Caco-2 (cell line): ENCODE results near the gene SPINK8. TPM values are rescaled to one million over a fixed set of nuclear protein-coding genes. Genes with fewer than 3 reads are reported as not detected.

Experiments used
- BruUV-seq: library from RNA; stranded (reverse); fragments of 400-500 nt; replicated peaks from 2 replicates; lab custom pipeline; 2021; lab: Mats Ljungman, UMichigan
- CTCF ChIA-PET: fragments of 300-600 bp; sonication (Branson Sonifier 250); formaldehyde crosslinking; loops from one replicate; lab custom pipeline; 2022; ENCODE audit warnings: antibody characterized with exemption; lab: Charles Lee
- POLR2A ChIA-PET: fragments of 300-600 bp; sonication (Branson Sonifier 250); formaldehyde crosslinking; loops from one replicate; lab custom pipeline; 2022; ENCODE audit warnings: antibody characterized with exemption; lab: Charles Lee
- DNase-seq, 2 experiments: peaks; one replicate each; pipeline versions ENCODE4 v3.0.0 to v3.0.0-alpha.2; 2020 to 2022
- H3K27me3 ChIP-seq: replicated peaks from 2 replicates; pipeline ENCODE4 v1.6.0; 2011; ENCODE audit warnings: low read length; ENCODE audit not compliant: control insufficient read depth, insufficient read depth
- H3K36me3 ChIP-seq: 2 replicates; pipeline ENCODE4 v1.5.1; 2011; ENCODE audit warnings: low read length; ENCODE audit not compliant: control insufficient read depth, insufficient read depth
- H3K4me1 ChIP-seq: fragments of 250-450 bp; sonication (Bioruptor Pico); 2 replicates; pipeline ENCODE4 v1.5.1; 2020; ENCODE audit warnings: mild to moderate bottlenecking
- H3K4me3 ChIP-seq: 2 replicates; pipeline ENCODE4 v1.5.1; 2011; ENCODE audit warnings: low read depth, mild to moderate bottlenecking, control low read depth, low read length
- H3K9me3 ChIP-seq: fragments of 250-450 bp; sonication (Bioruptor Pico); 2 replicates; pipeline ENCODE4 v1.5.1; 2020; ENCODE audit warnings: mild to moderate bottlenecking, moderate library complexity
- H3K27ac Mint-ChIP-seq: one replicate; pipeline ENCODE4 v1.8.0; 2022; ENCODE audit warnings: mixed read lengths; ENCODE audit not compliant: unreplicated experiment
- H3K27me3 Mint-ChIP-seq: one replicate; pipeline ENCODE4 v1.8.0; 2022; ENCODE audit warnings: mixed read lengths; ENCODE audit not compliant: insufficient read depth, unreplicated experiment
- H3K36me3 Mint-ChIP-seq: one replicate; pipeline ENCODE4 v1.8.0; 2022; ENCODE audit warnings: mild to moderate bottlenecking, mixed read lengths; ENCODE audit not compliant: insufficient read depth, unreplicated experiment
- H3K4me1 Mint-ChIP-seq: one replicate; pipeline ENCODE4 v1.8.0; 2022; ENCODE audit warnings: low read depth, mixed read lengths; ENCODE audit not compliant: unreplicated experiment
- H3K4me3 Mint-ChIP-seq: one replicate; pipeline ENCODE4 v1.8.0; 2022; ENCODE audit warnings: mild to moderate bottlenecking, moderate library complexity, mixed read lengths; ENCODE audit not compliant: unreplicated experiment
- H3K9me3 Mint-ChIP-seq: one replicate; pipeline ENCODE4 v1.8.0; 2022; ENCODE audit warnings: mixed read lengths; ENCODE audit not compliant: unreplicated experiment
- intact Hi-C: fragments of 100-400 bp; cut with micrococcal nuclease; formaldehyde crosslinking; loops from one replicate; pipeline ENCODE4 v1.10.0; 2022; ENCODE audit not compliant: unreplicated experiment
- total RNA-seq: library from RNA; stranded (reverse); gene quantifications from 2 replicates; pipeline ENCODE4 v1.2.3, GENCODE V29; 2022
- TF ChIP-seq, protein P1 (sequence below), 2 experiments: fragments of 200-600 bp in 1 of 2; IDR thresholded peaks; 1 replicate in 1 of 2; 2 replicates in 1 of 2; pipeline versions ENCODE4 v1.5.1 to v1.8.0; 2011 to 2022; ENCODE audit warnings: antibody characterized with exemption in 1 of 2, control low read depth in 1 of 2, inconsistent platforms in 1 of 2, low read depth in 1 of 2, low read length in 1 of 2, mild to moderate bottlenecking in 1 of 2, moderate library complexity in 1 of 2; ENCODE audit not compliant: insufficient read depth in 1 of 2, severe bottlenecking in 1 of 2, unreplicated experiment in 1 of 2

The SPINK8 gene
- total RNA-seq, 1 experiment from 2014 or later = not detected

DNA sequence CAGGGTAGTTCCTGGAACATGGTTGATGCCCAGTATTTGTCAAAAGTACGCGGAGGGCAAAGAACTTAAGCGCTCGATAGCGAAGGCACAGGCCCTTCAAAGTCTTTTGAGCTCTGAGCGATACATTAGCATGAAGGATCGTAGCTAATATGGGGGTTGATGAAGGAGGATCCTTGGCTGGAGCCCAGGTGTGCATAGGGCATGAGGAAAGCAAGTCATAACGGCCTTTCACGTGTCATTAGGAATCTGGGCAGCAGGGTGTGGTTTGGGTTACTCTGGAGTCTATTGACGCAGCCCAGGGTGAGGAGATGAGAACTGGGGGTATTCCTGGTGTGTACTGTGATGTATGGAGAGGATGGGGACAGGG, 31.7 kb downstream of the SPINK8 start:
- DNase-seq = peak; percentile 39 to 41
- Mint-ChIP-seq H3K4me3 (peak overlapping the region; percentile 91), H3K27ac (peak overlapping the region; percentile 99), H3K9me3 (no peaks in the 10 kb centered on the region), H3K36me3 (peaks cover 31% of the 10 kb centered on the region), H3K4me1 (peaks cover 26% of the 10 kb centered on the region), H3K27me3 (no peaks in the 10 kb centered on the region)
- Histone ChIP-seq H3K4me3 (peak overlapping the region; percentile 83), H3K36me3 (no peaks in the 10 kb centered on the region), H3K9me3 (no peaks in the 10 kb centered on the region), H3K4me1 (peaks cover 13% of the 10 kb centered on the region), H3K27me3 (no peaks in the 10 kb centered on the region)
- no TSS peak for BruUV-seq
- POLR2A ChIA-PET = interaction anchor here (0.5 kb wide), 1 partner anchor 195 kb away, joined by 5 read pairs; no protein-coding TSS in a partner anchor
- intact Hi-C loops = loop anchor here (2.0 to 5.0 kb wide), 3 partner anchors 46 to 91 kb away; no protein-coding TSS in a partner anchor
- CTCF ChIA-PET = no interaction called here
- TF ChIP-seq, protein P1, sequence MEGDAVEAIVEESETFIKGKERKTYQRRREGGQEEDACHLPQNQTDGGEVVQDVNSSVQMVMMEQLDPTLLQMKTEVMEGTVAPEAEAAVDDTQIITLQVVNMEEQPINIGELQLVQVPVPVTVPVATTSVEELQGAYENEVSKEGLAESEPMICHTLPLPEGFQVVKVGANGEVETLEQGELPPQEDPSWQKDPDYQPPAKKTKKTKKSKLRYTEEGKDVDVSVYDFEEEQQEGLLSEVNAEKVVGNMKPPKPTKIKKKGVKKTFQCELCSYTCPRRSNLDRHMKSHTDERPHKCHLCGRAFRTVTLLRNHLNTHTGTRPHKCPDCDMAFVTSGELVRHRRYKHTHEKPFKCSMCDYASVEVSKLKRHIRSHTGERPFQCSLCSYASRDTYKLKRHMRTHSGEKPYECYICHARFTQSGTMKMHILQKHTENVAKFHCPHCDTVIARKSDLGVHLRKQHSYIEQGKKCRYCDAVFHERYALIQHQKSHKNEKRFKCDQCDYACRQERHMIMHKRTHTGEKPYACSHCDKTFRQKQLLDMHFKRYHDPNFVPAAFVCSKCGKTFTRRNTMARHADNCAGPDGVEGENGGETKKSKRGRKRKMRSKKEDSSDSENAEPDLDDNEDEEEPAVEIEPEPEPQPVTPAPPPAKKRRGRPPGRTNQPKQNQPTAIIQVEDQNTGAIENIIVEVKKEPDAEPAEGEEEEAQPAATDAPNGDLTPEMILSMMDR (IDR thresholded peaks at IDR 0.05; ENCODE audit: insufficient read depth in 1 of 2, low read depth in 1 of 2, low read length in 1 of 2, severe bottlenecking in 1 of 2, unreplicated experiment in 1 of 2) = no peak

DNA sequence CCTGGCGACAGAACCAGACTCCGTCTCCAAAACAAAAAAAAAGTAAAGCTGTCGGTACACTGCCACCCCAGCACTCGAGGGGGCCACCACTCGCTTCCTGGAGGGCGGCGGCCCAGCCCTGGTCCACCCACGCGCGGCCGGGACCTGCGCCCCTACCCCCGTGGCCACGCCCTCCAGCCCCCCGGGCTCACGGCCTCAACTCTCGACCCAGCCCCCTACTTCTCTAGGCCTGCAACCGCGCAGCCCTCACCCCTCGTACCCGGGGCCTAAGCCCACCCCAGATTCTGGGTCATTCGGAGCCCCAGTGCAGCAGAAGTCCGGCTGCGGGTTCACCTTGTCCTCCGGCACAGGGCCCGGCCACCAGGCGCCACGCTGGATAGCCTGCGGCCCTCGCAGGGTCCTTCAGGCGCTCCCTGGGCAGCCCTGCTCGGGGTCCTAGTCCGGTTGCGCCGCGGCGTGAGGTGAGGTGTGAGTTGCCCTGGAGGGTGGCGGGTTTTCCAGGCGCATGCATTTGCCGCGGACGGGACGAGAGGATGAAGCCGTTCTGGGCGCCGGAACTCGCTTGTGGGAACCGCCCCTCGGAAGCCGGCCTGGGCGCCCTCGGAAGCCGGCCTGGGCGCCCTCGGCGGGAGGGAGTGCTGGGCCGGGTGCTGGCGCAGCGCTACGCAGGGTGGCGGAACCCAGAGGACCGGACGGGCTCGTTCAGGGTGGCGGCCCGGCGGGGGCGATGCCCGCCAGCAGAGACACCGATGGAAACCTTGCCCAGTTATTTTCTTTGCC, 32.3 kb downstream of the SPINK8 start, which contains the start of gene NME6:
Gene NME6 (minus strand): TSS at position 348 of the 780 bp plus-strand sequence.
- TF ChIP-seq, protein P1 (IDR thresholded peaks at IDR 0.05; ENCODE audit: insufficient read depth in 1 of 2, low read depth in 1 of 2, low read length in 1 of 2, severe bottlenecking in 1 of 2, unreplicated experiment in 1 of 2) = no peak
- H3K4me3 Mint-ChIP-seq = peak within 1 kb of the TSS; percentile 91
- Histone ChIP-seq H3K4me1 (peaks cover 13% of the 10 kb centered on the region), H3K4me3 (peak within 1 kb of the TSS; percentile 83), H3K27me3 (no peaks in the 10 kb centered on the region), H3K9me3 (no peaks in the 10 kb centered on the region), H3K36me3 (no peaks in the 10 kb centered on the region)
- DNase-seq = peak; percentile 93 to 96
- H3K27me3 Mint-ChIP-seq = no peaks in the 10 kb centered on the region
- peaks cover 26% of the 10 kb centered on the region for H3K4me1 Mint-ChIP-seq
- intact Hi-C loops = loop anchor here (5.0 kb wide), 2 partner anchors 46 to 91 kb away; no protein-coding TSS in a partner anchor
- BruUV-seq = TSS peak; percentile 92
- peak within 1 kb of the TSS; percentile 99 for H3K27ac Mint-ChIP-seq
- H3K36me3 Mint-ChIP-seq = peaks cover 37% of the 10 kb centered on the region
- ChIA-PET POLR2A (no interaction called here), CTCF (interaction anchor here (1.7 kb wide), 1 partner anchor 135 kb away, joined by 8 read pairs; no protein-coding TSS in a partner anchor)
- H3K9me3 Mint-ChIP-seq = no peaks in the 10 kb centered on the region
